Chondrocyte (in vitro differentiated cells): ENCODE results near the gene PCDHB11. TPM values are rescaled to one million over a fixed set of nuclear protein-coding genes. Genes with fewer than 3 reads are reported as not detected.

ENCODE experiments used
- DNase-seq: peaks from one replicate; pipeline ENCODE4 v3.0.0; 2021; ENCODE audit warnings: mixed read lengths, low spot score
- H3K27ac Mint-ChIP-seq: one replicate; pipeline ENCODE4 v1.8.0; 2021; ENCODE audit warnings: mild to moderate bottlenecking, moderate library complexity, mixed read lengths; ENCODE audit not compliant: unreplicated experiment
- H3K27me3 Mint-ChIP-seq: 2 replicates; pipeline ENCODE4 v1.8.0; 2021; ENCODE audit warnings: low read depth, mixed read lengths
- H3K36me3 Mint-ChIP-seq: 2 replicates; pipeline ENCODE4 v1.8.0; 2021; ENCODE audit warnings: low read depth, mixed read lengths
- H3K4me1 Mint-ChIP-seq: 2 replicates; pipeline ENCODE4 v1.8.0; 2021; ENCODE audit warnings: low read depth, mild to moderate bottlenecking, mixed read lengths
- H3K4me3 Mint-ChIP-seq: one replicate; pipeline ENCODE4 v1.8.0; 2021; ENCODE audit warnings: mild to moderate bottlenecking, moderate library complexity, mixed read lengths; ENCODE audit not compliant: unreplicated experiment
- H3K9me3 Mint-ChIP-seq: 2 replicates; pipeline ENCODE4 v1.8.0; 2021; ENCODE audit warnings: low read depth, mixed read lengths
- total RNA-seq: library from RNA; stranded (reverse); gene quantifications from 3 replicates; pipeline ENCODE4 v1.2.1, GENCODE V29; 2021
- TF ChIP-seq, protein P1 (sequence below): fragments of 200-600 bp; sonication (generic); IDR thresholded peaks from 2 replicates; pipeline ENCODE4 v1.5.0; 2021; ENCODE audit warnings: antibody characterized with exemption, mild to moderate bottlenecking, moderate library complexity

The PCDHB11 gene
- total RNA-seq, 1 donor from 2014 or later = 1.3 TPM

DNA sequence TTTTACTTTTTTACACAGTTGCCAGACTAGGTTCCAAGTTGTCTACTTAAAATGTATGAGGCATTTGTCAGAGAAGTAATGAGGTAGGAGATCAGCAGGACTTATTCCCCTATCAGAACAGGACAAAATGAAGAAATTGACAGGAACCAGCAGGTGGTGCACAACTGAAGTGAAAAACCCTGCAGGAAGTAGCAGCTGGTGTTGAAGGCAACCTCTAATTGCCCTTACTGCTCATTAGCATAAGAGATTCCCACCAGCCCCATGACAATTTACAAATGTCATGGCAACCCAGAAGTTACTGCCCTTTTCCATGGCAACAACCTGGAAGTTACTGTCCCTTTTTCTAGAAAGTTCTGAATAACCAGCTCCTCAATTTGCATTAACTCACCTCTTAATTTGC lies 51.1 kb downstream of the PCDHB11 start:
- Mint-ChIP-seq H3K36me3 (peaks cover 47% of the 10 kb centered on the region), H3K9me3 (peaks cover 85% of the 10 kb centered on the region), H3K4me1 (no peaks in the 10 kb centered on the region), H3K27ac (no peak overlapping the region), H3K4me3 (no peak overlapping the region), H3K27me3 (no peaks in the 10 kb centered on the region)
- TF ChIP-seq, protein P1, sequence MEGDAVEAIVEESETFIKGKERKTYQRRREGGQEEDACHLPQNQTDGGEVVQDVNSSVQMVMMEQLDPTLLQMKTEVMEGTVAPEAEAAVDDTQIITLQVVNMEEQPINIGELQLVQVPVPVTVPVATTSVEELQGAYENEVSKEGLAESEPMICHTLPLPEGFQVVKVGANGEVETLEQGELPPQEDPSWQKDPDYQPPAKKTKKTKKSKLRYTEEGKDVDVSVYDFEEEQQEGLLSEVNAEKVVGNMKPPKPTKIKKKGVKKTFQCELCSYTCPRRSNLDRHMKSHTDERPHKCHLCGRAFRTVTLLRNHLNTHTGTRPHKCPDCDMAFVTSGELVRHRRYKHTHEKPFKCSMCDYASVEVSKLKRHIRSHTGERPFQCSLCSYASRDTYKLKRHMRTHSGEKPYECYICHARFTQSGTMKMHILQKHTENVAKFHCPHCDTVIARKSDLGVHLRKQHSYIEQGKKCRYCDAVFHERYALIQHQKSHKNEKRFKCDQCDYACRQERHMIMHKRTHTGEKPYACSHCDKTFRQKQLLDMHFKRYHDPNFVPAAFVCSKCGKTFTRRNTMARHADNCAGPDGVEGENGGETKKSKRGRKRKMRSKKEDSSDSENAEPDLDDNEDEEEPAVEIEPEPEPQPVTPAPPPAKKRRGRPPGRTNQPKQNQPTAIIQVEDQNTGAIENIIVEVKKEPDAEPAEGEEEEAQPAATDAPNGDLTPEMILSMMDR = no peak
- no peak for DNase-seq

Other genes with a start within 250 kb of the PCDHB11 start
- 4.9 to 7.1 TPM (median 6.7 TPM) in 3 replicates for gene PCDHAC2, start 233.2 kb upstream of the PCDHB11 start, total RNA-seq
- 0.05 TPM in 1 of 3 replicates, not detected in the others for gene PCDHB1, start 148.3 kb upstream of the PCDHB11 start, total RNA-seq
- 60.5 to 90.1 TPM (median 64.5 TPM) in 3 replicates for gene PCDHB2, start 105.0 kb upstream of the PCDHB11 start, total RNA-seq
- gene PCDHB3, start 99.2 kb upstream of the PCDHB11 start, total RNA-seq = 5.6 to 12.1 TPM (median 5.6 TPM) in 3 replicates
- 2.0 to 5.4 TPM (median 2.0 TPM) in 3 replicates for gene PCDHB4, start 77.8 kb upstream of the PCDHB11 start, total RNA-seq
- 6.6 to 11.4 TPM (median 10.2 TPM) in 3 replicates for gene PCDHB5, start 64.4 kb upstream of the PCDHB11 start, total RNA-seq
- 1.2 to 3.1 TPM (median 1.2 TPM) in 3 replicates for gene PCDHB6, start 49.6 kb upstream of the PCDHB11 start, total RNA-seq
- gene PCDHB7, start 27.0 kb upstream of the PCDHB11 start, total RNA-seq = 1.1 to 2.5 TPM (median 1.2 TPM) in 3 replicates
- 1.1 to 3.1 TPM (median 1.7 TPM) in 3 replicates for gene PCDHB8, start 21.8 kb upstream of the PCDHB11 start, total RNA-seq
- gene PCDHB16, start 17.2 kb upstream of the PCDHB11 start, total RNA-seq = 4.3 to 6.1 TPM (median 5.9 TPM) in 3 replicates
- gene PCDHB9, start 12.5 kb upstream of the PCDHB11 start, total RNA-seq = 3.1 to 4.8 TPM (median 3.7 TPM) in 3 replicates
- 3.8 to 5.3 TPM (median 4.3 TPM) in 3 replicates for gene PCDHB10, start 7.3 kb upstream of the PCDHB11 start, total RNA-seq
- gene PCDHB12, start 9.1 kb downstream of the PCDHB11 start, total RNA-seq = 1.5 to 2.4 TPM (median 1.7 TPM) in 3 replicates
- 2.4 to 2.9 TPM (median 2.9 TPM) in 3 replicates for gene PCDHB13, start 14.3 kb downstream of the PCDHB11 start, total RNA-seq
- 2.7 to 4.9 TPM (median 4.0 TPM) in 3 replicates for gene PCDHB14, start 23.7 kb downstream of the PCDHB11 start, total RNA-seq
- 1.7 to 4.3 TPM (median 1.9 TPM) in 3 replicates for gene PCDHB15, start 45.8 kb downstream of the PCDHB11 start, total RNA-seq
- 0.15 to 0.48 TPM (median 0.41 TPM) in 3 replicates for gene SLC25A2, start 104.4 kb downstream of the PCDHB11 start, total RNA-seq
- gene TAF7, start 121.2 kb downstream of the PCDHB11 start, total RNA-seq = 66.4 to 73.3 TPM (median 69.7 TPM) in 3 replicates
- 0.10 to 0.23 TPM (median 0.15 TPM) in 3 replicates for gene PCDHGA1, start 130.9 kb downstream of the PCDHB11 start, total RNA-seq
- gene PCDHGA2, start 139.1 kb downstream of the PCDHB11 start, total RNA-seq = 0.19 to 0.30 TPM (median 0.23 TPM) in 3 replicates
- gene PCDHGA3, start 144.2 kb downstream of the PCDHB11 start, total RNA-seq = 0.12 to 0.51 TPM (median 0.28 TPM) in 3 replicates
- gene PCDHGB1, start 150.5 kb downstream of the PCDHB11 start, total RNA-seq = 2.4 to 2.7 TPM (median 2.7 TPM) in 3 replicates
- 0.72 to 1.4 TPM (median 0.94 TPM) in 3 replicates for gene PCDHGA4, start 155.4 kb downstream of the PCDHB11 start, total RNA-seq
- 0.95 to 1.8 TPM (median 1.0 TPM) in 3 replicates for gene PCDHGB2, start 160.4 kb downstream of the PCDHB11 start, total RNA-seq
- 0.15 to 0.48 TPM (median 0.27 TPM) in 3 replicates for gene PCDHGA5, start 164.5 kb downstream of the PCDHB11 start, total RNA-seq
- gene PCDHGB3, start 170.6 kb downstream of the PCDHB11 start, total RNA-seq = 0.21 to 0.36 TPM (median 0.30 TPM) in 3 replicates
- gene PCDHGA6, start 174.3 kb downstream of the PCDHB11 start, total RNA-seq = 0.38 to 0.65 TPM (median 0.45 TPM) in 3 replicates
- gene PCDHGA7, start 183.1 kb downstream of the PCDHB11 start, total RNA-seq = 0.17 to 0.31 TPM (median 0.28 TPM) in 3 replicates
- gene PCDHGB4, start 188.1 kb downstream of the PCDHB11 start, total RNA-seq = 12.6 to 14.2 TPM (median 14.2 TPM) in 3 replicates
- gene PCDHGA8, start 193.0 kb downstream of the PCDHB11 start, total RNA-seq = 0.47 to 0.59 TPM (median 0.51 TPM) in 3 replicates
- 1.0 to 1.6 TPM (median 1.1 TPM) in 3 replicates for gene PCDHGB5, start 198.3 kb downstream of the PCDHB11 start, total RNA-seq
- gene PCDHGA9, start 203.2 kb downstream of the PCDHB11 start, total RNA-seq = 0.97 to 3.6 TPM (median 1.4 TPM) in 3 replicates
- 52.4 to 64.2 TPM (median 56.8 TPM) in 3 replicates for gene PCDHGB6, start 208.4 kb downstream of the PCDHB11 start, total RNA-seq
- gene PCDHGA10, start 213.4 kb downstream of the PCDHB11 start, total RNA-seq = 14.9 to 17.4 TPM (median 15.8 TPM) in 3 replicates
- 3.5 to 5.4 TPM (median 4.3 TPM) in 3 replicates for gene PCDHGB7, start 218.1 kb downstream of the PCDHB11 start, total RNA-seq
- 1.3 to 2.4 TPM (median 1.4 TPM) in 3 replicates for gene PCDHGA11, start 221.4 kb downstream of the PCDHB11 start, total RNA-seq
- 0.64 to 2.2 TPM (median 0.75 TPM) in 3 replicates for gene PCDHGA12, start 230.9 kb downstream of the PCDHB11 start, total RNA-seq